Panc1 (cell line): ENCODE data around the gene NRP2.

ENCODE experiments used
- CTCF ChIP-seq: fragments of 450-650 bp; IDR thresholded peaks from 2 replicates; pipeline ENCODE4 v1.5.1; 2017; ENCODE audit warnings: mild to moderate bottlenecking
- POLR2AphosphoS5 ChIP-seq: IDR thresholded peaks from 2 replicates; pipeline ENCODE4 v1.6.1; 2012; ENCODE audit warnings: mild to moderate bottlenecking, low read depth, low read length, moderate library complexity
- TCF7L2 ChIP-seq: IDR thresholded peaks from 2 replicates; pipeline ENCODE4 v1.6.1; 2011; ENCODE audit warnings: mild to moderate bottlenecking, low read depth, low read length, inconsistent platforms

- no peak for TF ChIP-seq CTCF
- no peak for TF ChIP-seq TCF7L2
- TF ChIP-seq POLR2AphosphoS5, result no peak
These were observed 120.6 kb downstream of the NRP2 start for GRCh38 chr2:205802941-205803340.
